Stimulated activated CD4-positive, alpha-beta T cell treated with anti-CD3 and anti-CD28 coated beads, Interleukin-1b, Interleukin-23, amount 100 ng/mL, for 24 hours (primary cell): Measurements from ENCODE around the gene CLINT1.

Experiments
- DNase-seq, 4 experiments: peaks; one replicate each; pipeline ENCODE4 v3.0.0-alpha.2; 2020; ENCODE audit warnings: low read depth in 4 of 4, low spot score in 1 of 4

CLINT1 gene

GRCh38 chr5:157821405-157821804, 37.5 kb downstream of the CLINT1 start:
- no peak for DNase-seq

GRCh38 chr5:157820593-157821252, 38.2 kb downstream of the CLINT1 start:
- no peak for DNase-seq

- no peak for DNase-seq
These were observed 39.3 kb downstream of the CLINT1 start for GRCh38 chr5:157819502-157820115.

- no peak for DNase-seq
These were observed 40.6 kb downstream of the CLINT1 start for GRCh38 chr5:157818368-157818767.

GRCh38 chr5:157817928-157818327, 41.0 kb downstream of the CLINT1 start:
- DNase-seq = no peak

GRCh38 chr5:157817387-157817702, 41.6 kb downstream of the CLINT1 start:
- no peak for DNase-seq

GRCh38 chr5:157816682-157817386, 42.1 kb downstream of the CLINT1 start:
- DNase-seq = no peak

GRCh38 chr5:157812086-157812485, 46.9 kb downstream of the CLINT1 start:
- DNase-seq = no peak

- DNase-seq = no peak
These were observed 50.9 kb downstream of the CLINT1 start for GRCh38 chr5:157808043-157808442.

- DNase-seq = no peak
These were observed 56.2 kb downstream of the CLINT1 start for GRCh38 chr5:157802736-157803135.

GRCh38 chr5:157800137-157800536, 58.8 kb downstream of the CLINT1 start:
- no peak for DNase-seq

GRCh38 chr5:157799578-157799977, 59.4 kb downstream of the CLINT1 start:
- no peak for DNase-seq

GRCh38 chr5:157793301-157793700, 65.6 kb downstream of the CLINT1 start:
- no peak for DNase-seq

GRCh38 chr5:157785801-157786200, 73.1 kb downstream of the CLINT1 start:
- DNase-seq = no peak

GRCh38 chr5:157779221-157779620, 79.7 kb downstream of the CLINT1 start:
- DNase-seq = no peak

- DNase-seq = no peak
These were observed 80.7 kb downstream of the CLINT1 start for GRCh38 chr5:157778121-157778805.

- DNase-seq = no peak
These were observed 86.8 kb downstream of the CLINT1 start for GRCh38 chr5:157772127-157772526.

- no peak for DNase-seq
These were observed 88.3 kb downstream of the CLINT1 start for GRCh38 chr5:157770665-157771064.

GRCh38 chr5:157767689-157768088, 91.3 kb downstream of the CLINT1 start:
- DNase-seq = no peak

- no peak for DNase-seq
These were observed 92.0 kb downstream of the CLINT1 start for GRCh38 chr5:157766902-157767301.

- DNase-seq = no peak
These were observed 92.5 kb downstream of the CLINT1 start for GRCh38 chr5:157766442-157766841.

GRCh38 chr5:157764531-157764930, 94.4 kb downstream of the CLINT1 start:
- DNase-seq = no peak
